K562 (cell line): ENCODE results near the gene RHPN2. TPM values are rescaled to one million over a fixed set of nuclear protein-coding genes. Genes with fewer than 3 reads are reported as not detected.
A peak's percentile ranks its signal among the peaks of the same experiment; 100 is the strongest.

Experiments used
- ATAC-seq: fragments of 200-7000 bp; cut with Tn5 transposase; 3 replicates; pipeline ENCODE4 v1.9.1; 2020; ENCODE audit warnings: moderate library complexity
- BruUV-seq: library from RNA; stranded (reverse); fragments of 400-500 nt; replicated peaks from 2 replicates; lab custom pipeline; 2021; lab: Mats Ljungman, UMichigan
- CTCF ChIA-PET: fragments of 300-600 bp; formaldehyde crosslinking; extraction: SDS; loops from one replicate; lab custom pipeline; 2021; ENCODE audit warnings: low intra/inter-chr PET ratio; lab: Yijun Ruan, JAX
- POLR2A ChIA-PET: fragments of 300-600, 350-650 bp; sonication (Branson Sonifier 250); formaldehyde crosslinking; extraction: SDS; loops from one replicate; lab custom pipeline; 2021; ENCODE audit warnings: antibody characterized with exemption, inconsistent platforms; lab: Yijun Ruan, JAX
- DNase-seq, 4 experiments: peaks; one replicate each; pipeline versions ENCODE4 v3.0.0 to v3.0.0-alpha.2; 2011 to 2018; ENCODE audit warnings: low spot score in 3 of 4, mixed read lengths in 3 of 4; ENCODE audit errors: extremely low read depth in 1 of 4
- FAIRE-seq: peaks from 2 replicates; lab custom pipeline; 2011; peaks lifted over from hg19 to GRCh38; lab: Jason Lieb, UNC
- H2AFZ ChIP-seq: 2 replicates; pipeline ENCODE4 v1.6.0; 2011; ENCODE audit warnings: low read depth, low read length, control low read depth, inconsistent platforms
- H3K27ac ChIP-seq: fragments of 200-600 bp; 3 replicates; pipeline ENCODE4 v1.8.0; 2011; ENCODE audit warnings: low read depth, mild to moderate bottlenecking, control low read depth, inconsistent platforms, low read length, moderate library complexity, mixed read lengths; ENCODE audit errors: extremely low read depth
- H3K27me3 ChIP-seq, 2 experiments: fragments of 300-600 bp in 1 of 2; 2 replicates in 1 of 2; 3 replicates in 1 of 2; pipeline versions ENCODE4 v1.6.0 to v1.8.0; 2011; ENCODE audit warnings: inconsistent platforms in 2 of 2, low read length in 2 of 2, mild to moderate bottlenecking in 1 of 2, mixed read lengths in 1 of 2, moderate library complexity in 1 of 2; ENCODE audit not compliant: control insufficient read depth in 2 of 2, insufficient read depth in 2 of 2
- H3K36me3 ChIP-seq: fragments of 300-600 bp; 3 replicates; pipeline ENCODE4 v1.8.0; 2011; ENCODE audit warnings: mild to moderate bottlenecking, low read length, inconsistent platforms; ENCODE audit not compliant: control insufficient read depth, insufficient read depth
- H3K4me1 ChIP-seq, 2 experiments: fragments of 200-600 bp in 1 of 2; replicated peaks in 1 of 2; 2 replicates in 1 of 2; 3 replicates in 1 of 2; pipeline versions ENCODE4 v1.5.1 to v1.8.0; 2011; ENCODE audit warnings: inconsistent platforms in 2 of 2, low read length in 2 of 2, mild to moderate bottlenecking in 1 of 2, mixed read lengths in 1 of 2, moderate library complexity in 1 of 2; ENCODE audit not compliant: control insufficient read depth in 2 of 2, insufficient read depth in 2 of 2
- H3K4me2 ChIP-seq: 2 replicates; pipeline ENCODE4 v1.6.1; 2011; ENCODE audit warnings: low read length, control low read depth, inconsistent platforms, mixed read lengths; ENCODE audit not compliant: insufficient read depth
- H3K4me3 ChIP-seq: fragments of 200-600 bp; sonication (generic), shearing (Covaris generic); 2 replicates; pipeline ENCODE4 v1.5.1; 2016; ENCODE audit warnings: control low read depth, inconsistent platforms
- H3K79me2 ChIP-seq: fragments of 200-600 bp; 3 replicates; pipeline ENCODE4 v1.8.0; 2011; ENCODE audit warnings: low read length, inconsistent platforms; ENCODE audit not compliant: control insufficient read depth, insufficient read depth
- H3K9ac ChIP-seq, 2 experiments: 2 replicates each; pipeline versions ENCODE4 v1.6.0 to v1.6.1; 2011; ENCODE audit warnings: low read depth in 2 of 2, low read length in 2 of 2, control low read depth in 1 of 2, inconsistent platforms in 1 of 2, mild to moderate bottlenecking in 1 of 2, mixed read lengths in 1 of 2; ENCODE audit not compliant: insufficient read depth in 1 of 2
- H3K9me1 ChIP-seq: one replicate; pipeline ENCODE4 v1.6.0; 2011; ENCODE audit warnings: inconsistent platforms, mild to moderate bottlenecking, low read length, moderate library complexity; ENCODE audit not compliant: control insufficient read depth, insufficient read depth
- H3K9me3 ChIP-seq: replicated peaks from 2 replicates; pipeline ENCODE4 v1.5.1; 2011; ENCODE audit warnings: low read depth, low read length, inconsistent platforms; ENCODE audit not compliant: control insufficient read depth, insufficient read depth
- H4K20me1 ChIP-seq: replicated peaks from 2 replicates; pipeline ENCODE4 v1.6.1; 2011; ENCODE audit warnings: low read length, inconsistent platforms, mixed read lengths; ENCODE audit not compliant: control insufficient read depth, insufficient read depth
- GTF2E2 ChIP-seq: fragments of 200-800 bp; sonication (Bioruptor generic); IDR thresholded peaks from 2 replicates; pipeline ENCODE4 v1.6.1; 2016; ENCODE audit warnings: missing genetic modification characterization, missing compliant biosample characterization
- MEF2A ChIP-seq: IDR thresholded peaks from 2 replicates; pipeline ENCODE4 v1.6.1; 2011; ENCODE audit warnings: low read depth, mild to moderate bottlenecking, low read length, moderate library complexity; ENCODE audit not compliant: control insufficient read depth
- NFIC ChIP-seq: fragments of 450-650 bp; IDR thresholded peaks from 2 replicates; pipeline ENCODE4 v1.6.1; 2017; ENCODE audit warnings: mild to moderate bottlenecking, inconsistent platforms
- WGBS: fragments of 100-300 bp; shearing (Covaris generic); methylation state at CpG from one replicate; pipeline ENCODE4 v1.1.6; 2016; ENCODE audit warnings: low coverage, mixed read lengths; ENCODE audit not compliant: insufficient coverage; ENCODE audit errors: missing lambda C conversion rate; 5-methylcytosine and 5-hydroxymethylcytosine counted together
- in situ Hi-C: fragments of 300-500 bp; cut with MboI; formaldehyde crosslinking; loops from 4 replicates; pipeline ENCODE4 v1.15.0; 2018; ENCODE audit warnings: inconsistent platforms, mixed read lengths
- intact Hi-C: fragments of 100-400 bp; cut with micrococcal nuclease; formaldehyde crosslinking; loops from 2 replicates; pipeline ENCODE4 v1.14.2; 2022
- polyA plus RNA-seq, 8 experiments: library from polyadenylated mRNA; depleted of rRNA in 4 of 8; stranded (reverse) in 5 of 8; unstranded in 3 of 8; fragments of >200 nt; fragmentation: Nextera tagmentation in 2 of 8; fragmentation: Illumina TruSeq in 1 of 8; extraction: Ambion mirVana in 2 of 8; extraction: Trizol in 1 of 8; gene quantifications; 2 replicates each; pipeline versions ENCODE4 v1.2.1 to v1.2.3, GENCODE V29; 2011 to 2014; ENCODE audit warnings: inconsistent platforms in 1 of 8, missing spikeins in 1 of 8
- total RNA-seq, 7 experiments: library from RNA; depleted of rRNA in 6 of 7; stranded (reverse); fragments of >200 nt in 6 of 7; fragmentation: Illumina TruSeq in 2 of 7; extraction: Trizol in 2 of 7; gene quantifications; 2 replicates each; pipeline versions ENCODE4 v1.2.1 to v1.2.3, GENCODE V29; 2011 to 2021; ENCODE audit warnings: low replicate concordance in 1 of 7
- TF ChIP-seq, protein P1 (sequence below): fragments of 250-450 bp; sonication (Bioruptor Pico); IDR thresholded peaks from 2 replicates; pipeline ENCODE4 v1.5.1; 2021; ENCODE audit warnings: mild to moderate bottlenecking

The RHPN2 gene
- total and polyA plus RNA-seq, 9 of the 15 experiments (the other 6 are each of a cell fraction or from before 2014, with no cell fraction given), result 0.63 to 9.9 (median 3.2) TPM

DNA sequence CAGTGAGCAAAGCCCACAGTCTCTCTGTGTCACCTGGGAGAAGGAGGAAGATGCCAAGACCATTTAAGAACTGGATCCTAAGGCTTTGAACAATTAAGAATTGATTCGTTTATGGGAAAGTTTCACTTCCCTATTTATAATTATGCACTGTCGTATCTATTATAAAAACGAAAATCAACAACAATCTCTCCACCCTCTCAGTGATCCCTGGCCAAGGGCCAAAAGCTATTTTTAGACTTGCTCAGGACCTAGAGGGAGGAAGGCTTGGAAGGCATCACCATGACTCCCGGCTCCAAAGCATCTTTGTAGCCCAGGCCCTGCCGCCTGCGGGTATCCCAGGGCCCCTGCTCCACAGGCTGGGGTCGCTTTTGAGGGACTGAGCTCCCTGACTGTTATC, 1.3 kb downstream of the RHPN2 start:
- BruUV-seq, result no TSS peak
- Histone ChIP-seq H3K79me2 (peaks cover 13% of the 10 kb centered on the region), H3K9me3 (no peaks in the 10 kb centered on the region), H3K4me2 (no peak overlapping the region), H2AFZ (no peak overlapping the region), H3K9me1 (no peaks in the 10 kb centered on the region), H3K4me3 (no peak overlapping the region), H4K20me1 (peaks cover 16% of the 10 kb centered on the region), H3K4me1 (peaks cover 3 to 18% of the 10 kb centered on the region in 2 experiments; a peak in 2 of 5 replicates), H3K9ac (no peak overlapping the region), H3K27me3 (no peaks in the 10 kb centered on the region), H3K27ac (no peak overlapping the region), H3K36me3 (no peaks in the 10 kb centered on the region)
- FAIRE-seq (no peak), ATAC-seq (no peak), DNase-seq (no peak)
- whole genome bisulfite sequencing, result 56% methylated on average over 5 of the region's 7 CpGs
- intact Hi-C loops, result no loop called here
- in situ Hi-C loops, result no loop called here
- POLR2A ChIA-PET, result interaction anchor here (1.4 to 1.7 kb wide), 2 partner anchors 12 to 18 kb away, joined by 3 to 5 read pairs; partner anchors contain the start of gene GPATCH1
- TF ChIP-seq GTF2E2 (tag) (no peak), MEF2A (0 out of 2 replicates have a peak, but pooled peaks have one; percentile 20), NFIC (peak; percentile 75)
- TF ChIP-seq, protein P1, sequence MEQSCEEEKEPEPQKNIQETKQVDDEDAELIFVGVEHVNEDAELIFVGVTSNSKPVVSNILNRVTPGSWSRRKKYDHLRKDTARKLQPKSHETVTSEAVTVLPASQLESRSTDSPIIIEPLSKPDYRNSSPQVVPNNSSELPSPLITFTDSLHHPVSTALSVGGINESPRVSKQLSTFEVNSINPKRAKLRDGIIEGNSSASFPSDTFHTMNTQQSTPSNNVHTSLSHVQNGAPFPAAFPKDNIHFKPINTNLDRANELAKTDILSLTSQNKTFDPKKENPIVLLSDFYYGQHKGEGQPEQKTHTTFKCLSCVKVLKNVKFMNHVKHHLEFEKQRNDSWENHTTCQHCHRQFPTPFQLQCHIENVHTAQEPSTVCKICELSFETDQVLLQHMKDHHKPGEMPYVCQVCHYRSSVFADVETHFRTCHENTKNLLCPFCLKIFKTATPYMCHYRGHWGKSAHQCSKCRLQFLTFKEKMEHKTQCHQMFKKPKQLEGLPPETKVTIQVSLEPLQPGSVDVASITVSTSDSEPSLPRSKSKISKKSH (CRISPR knock-in tag), result no peak
- CTCF ChIA-PET, result no interaction called here
